Measurements from ENCODE around the gene OSGIN1. TPM values are rescaled to one million over a fixed set of nuclear protein-coding genes. Genes with fewer than 3 reads are reported as not detected.

OSGIN1 gene
- total RNA-seq, 1 donor from 2014 or later = 1.1 TPM

GRCh38 chr16:83967091-83967490 lies 14.1 kb downstream of the OSGIN1 start:
- TF ChIP-seq CTCF (IDR thresholded peaks at IDR 0.05; ENCODE audit: insufficient read depth, low read length, severe bottlenecking) = no peak
- no peak for FAIRE-seq
- peaks cover 8% of the 10 kb centered on the region for H3K27me3 ChIP-seq (ENCODE audit: control insufficient read depth, insufficient read depth, low read length)
- H3K4me3 ChIP-seq (ENCODE audit: low read depth, low read length) = no peak overlapping the region
- no peak for DNase-seq (ENCODE audit: low read depth)
- H3K36me3 ChIP-seq (ENCODE audit: control insufficient read depth, insufficient read depth, low read length) = peaks cover 5% of the 10 kb centered on the region

DNA sequence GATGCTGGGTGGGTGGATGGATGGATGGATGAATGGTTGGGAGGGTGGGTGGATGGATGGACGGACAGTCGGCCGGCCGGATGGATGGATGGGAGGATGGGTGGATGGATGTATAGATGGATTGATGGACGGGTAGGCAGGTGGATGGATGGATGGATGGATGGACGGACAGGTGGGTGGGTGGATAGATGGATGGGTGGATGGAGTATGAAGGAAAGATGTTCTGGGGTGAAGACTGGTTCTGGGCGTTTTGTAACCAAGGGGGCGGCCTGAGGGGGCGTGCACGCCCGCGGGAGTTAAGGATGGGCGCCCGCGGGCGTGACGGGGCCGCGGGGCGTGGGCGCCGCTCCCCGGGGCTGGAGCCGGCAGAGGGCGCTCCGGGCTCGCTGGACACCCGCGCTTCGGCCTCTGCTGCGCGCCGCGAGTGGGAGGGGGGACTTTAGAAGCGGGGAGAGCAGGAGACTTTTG lies 14.8 kb downstream of the OSGIN1 start, which contains the start of gene NECAB2:
TSS of gene NECAB2 (plus strand) at position 407 of the 468 bp plus-strand sequence. CDS start 405 bp downstream, outside the sequence.
- Histone ChIP-seq H3K4me3 (ENCODE audit: low read depth, low read length) (peak within 1 kb of the TSS; percentile 17), H3K36me3 (ENCODE audit: control insufficient read depth, insufficient read depth, low read length) (peaks cover 2% of the 10 kb centered on the region), H3K27me3 (ENCODE audit: control insufficient read depth, insufficient read depth, low read length) (peaks cover 10% of the 10 kb centered on the region)
- FAIRE-seq (no peak), DNase-seq (ENCODE audit: low read depth) (no peak)
- TF ChIP-seq CTCF (IDR thresholded peaks at IDR 0.05; ENCODE audit: insufficient read depth, low read length, severe bottlenecking) = peak; percentile 56

DNA sequence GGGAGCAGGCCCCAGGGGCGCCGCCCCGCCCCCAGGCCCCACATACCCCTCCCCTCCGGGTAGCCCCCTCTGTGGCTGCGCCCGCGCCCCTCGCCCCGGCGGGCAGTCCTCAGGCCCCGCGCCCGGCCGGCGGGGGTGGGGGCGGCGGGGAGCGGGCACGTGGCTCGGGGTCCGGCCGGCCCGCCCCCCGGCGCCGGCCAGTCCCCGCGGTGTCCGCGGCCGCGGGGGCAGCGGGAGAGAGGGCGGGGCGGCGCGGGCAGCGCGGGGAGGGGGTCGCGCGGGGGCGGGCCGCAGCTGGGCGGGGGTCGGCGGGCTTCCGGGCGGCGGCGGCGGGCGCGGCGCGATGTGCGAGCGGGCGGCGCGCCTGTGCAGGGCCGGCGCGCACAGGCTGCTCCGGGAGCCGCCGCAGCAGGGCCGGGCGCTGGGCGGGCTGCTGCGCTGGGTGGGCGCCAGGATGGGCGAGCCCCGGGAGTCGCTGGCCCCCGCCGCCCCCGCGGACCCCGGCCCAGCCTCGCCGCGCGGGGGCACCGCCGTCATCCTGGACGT lies 15.3 kb downstream of the OSGIN1 start:
- DNase-seq (ENCODE audit: low read depth) (no peak), FAIRE-seq (no peak)
- Histone ChIP-seq H3K4me3 (ENCODE audit: low read depth, low read length) (peak overlapping the region; percentile 17), H3K27me3 (ENCODE audit: control insufficient read depth, insufficient read depth, low read length) (peaks cover 10% of the 10 kb centered on the region), H3K36me3 (ENCODE audit: control insufficient read depth, insufficient read depth, low read length) (peaks cover 2% of the 10 kb centered on the region)
- no peak for TF ChIP-seq CTCF (IDR thresholded peaks at IDR 0.05; ENCODE audit: insufficient read depth, low read length, severe bottlenecking)

DNA sequence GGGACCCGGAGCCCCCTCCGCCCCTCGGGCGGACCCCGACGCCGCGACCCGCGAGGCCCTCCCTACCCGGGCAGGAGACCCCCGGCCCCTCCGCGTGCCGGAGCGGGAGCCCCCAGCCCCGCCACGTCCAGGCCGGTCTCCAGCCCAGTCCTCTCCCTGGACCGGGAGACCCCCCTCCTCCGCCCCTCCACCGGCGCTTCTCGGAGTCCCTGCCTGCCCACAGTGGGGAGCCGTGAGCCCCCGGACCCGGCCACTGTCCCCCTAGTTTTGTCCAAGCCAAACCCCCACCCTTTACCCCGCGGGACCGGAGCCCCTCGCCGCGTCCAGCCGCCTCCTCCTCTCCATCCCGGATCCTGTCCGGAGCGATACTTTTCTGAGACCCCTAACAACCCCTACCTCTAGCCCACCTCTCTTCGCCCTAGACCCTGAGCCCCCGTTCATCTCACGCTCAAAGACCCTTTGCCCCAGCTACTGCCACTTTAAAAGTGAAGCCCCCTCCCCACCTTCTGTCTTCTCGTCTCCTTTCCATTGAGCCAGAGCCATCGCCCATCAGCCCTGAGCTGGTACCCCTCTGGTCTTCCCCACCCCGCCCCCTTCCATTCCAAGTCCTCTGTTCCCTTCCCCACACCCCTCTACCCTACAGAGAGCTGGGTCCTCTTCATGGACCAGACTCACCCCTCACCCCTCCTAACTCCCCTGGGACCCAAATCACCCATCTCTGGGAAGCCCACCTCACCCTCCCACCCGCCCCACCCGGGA lies 16.0 kb downstream of the OSGIN1 start:
- no peak for DNase-seq (ENCODE audit: low read depth)
- Histone ChIP-seq H3K36me3 (ENCODE audit: control insufficient read depth, insufficient read depth, low read length) (peaks cover 2% of the 10 kb centered on the region), H3K27me3 (ENCODE audit: control insufficient read depth, insufficient read depth, low read length) (peaks cover 10% of the 10 kb centered on the region), H3K4me3 (ENCODE audit: low read depth, low read length) (no peak overlapping the region)
- TF ChIP-seq CTCF (IDR thresholded peaks at IDR 0.05; ENCODE audit: insufficient read depth, low read length, severe bottlenecking) = no peak
- FAIRE-seq = no peak

GRCh38 chr16:83969771-83970429 lies 16.9 kb downstream of the OSGIN1 start:
- FAIRE-seq (no peak), DNase-seq (ENCODE audit: low read depth) (no peak)
- peaks cover 10% of the 10 kb centered on the region for H3K27me3 ChIP-seq (ENCODE audit: control insufficient read depth, insufficient read depth, low read length)
- H3K36me3 ChIP-seq (ENCODE audit: control insufficient read depth, insufficient read depth, low read length) = peaks cover 2% of the 10 kb centered on the region
- no peak overlapping the region for H3K4me3 ChIP-seq (ENCODE audit: low read depth, low read length)
- no peak for TF ChIP-seq CTCF (IDR thresholded peaks at IDR 0.05; ENCODE audit: insufficient read depth, low read length, severe bottlenecking)

Data from bronchial epithelial cell (primary cell).